8988T (cell line): ENCODE data around the gene IP6K3.

Experiments
- DNase-seq: peaks from one replicate; pipeline ENCODE4 v3.0.0; 2011

The IP6K3 gene

GRCh38 chr6:33777398-33778388 is 31.0 kb upstream of the IP6K3 start:
- DNase-seq = no peak

- DNase-seq = no peak
These were observed 30.1 kb upstream of the IP6K3 start for GRCh38 chr6:33776764-33777163.

- DNase-seq = no peak
These were observed 29.5 kb upstream of the IP6K3 start for GRCh38 chr6:33776186-33776585.

- no peak for DNase-seq
These were observed 28.1 kb upstream of the IP6K3 start for GRCh38 chr6:33774774-33775173.

- no peak for DNase-seq
These were observed 26.3 kb upstream of the IP6K3 start for GRCh38 chr6:33772902-33773472.

- no peak for DNase-seq
These were observed 25.6 kb upstream of the IP6K3 start for GRCh38 chr6:33772082-33772830.

GRCh38 chr6:33771146-33772081 is 24.7 kb upstream of the IP6K3 start:
- peak; percentile 84 for DNase-seq

- no peak for DNase-seq
These were observed 24.1 kb upstream of the IP6K3 start for GRCh38 chr6:33770833-33771145.

GRCh38 chr6:33770124-33770832 is 23.6 kb upstream of the IP6K3 start:
- DNase-seq = no peak

GRCh38 chr6:33769248-33769821 is 22.6 kb upstream of the IP6K3 start:
- no peak for DNase-seq

GRCh38 chr6:33768644-33769120 is 22.0 kb upstream of the IP6K3 start:
- DNase-seq = peak; percentile 82

GRCh38 chr6:33766921-33767907 is 20.5 kb upstream of the IP6K3 start:
- DNase-seq = no peak

- no peak for DNase-seq
These were observed 18.7 kb upstream of the IP6K3 start for GRCh38 chr6:33765368-33765767.

GRCh38 chr6:33764036-33764435 is 17.3 kb upstream of the IP6K3 start:
- DNase-seq = no peak

- DNase-seq = no peak
These were observed 16.8 kb upstream of the IP6K3 start for GRCh38 chr6:33763483-33763882.

- no peak for DNase-seq
These were observed 16.0 kb upstream of the IP6K3 start for GRCh38 chr6:33762713-33763112.

GRCh38 chr6:33761922-33762629 is 15.4 kb upstream of the IP6K3 start:
- no peak for DNase-seq

- DNase-seq = no peak
These were observed 14.8 kb upstream of the IP6K3 start for GRCh38 chr6:33761581-33761921.

GRCh38 chr6:33759887-33760629 is 13.4 kb upstream of the IP6K3 start:
- DNase-seq = no peak
